Mucosa of rectum (tissue), 2 donors: ENCODE measurements around the gene ARHGEF7.

Source experiments
- H3K27ac ChIP-seq, 2 donors: one replicate each; pipeline ENCODE4 v1.7.0; 2013; ENCODE audit warnings: inconsistent platforms in 2 of 2, low read depth in 2 of 2, low read length in 2 of 2
- H3K27me3 ChIP-seq, 2 donors: one replicate each; pipeline ENCODE4 v1.7.0; 2013; ENCODE audit warnings: low read length in 2 of 2; ENCODE audit not compliant: control insufficient read depth in 2 of 2, insufficient read depth in 2 of 2
- H3K36me3 ChIP-seq, 2 donors: one replicate each; pipeline ENCODE4 v1.7.0; 2013; ENCODE audit warnings: low read length in 2 of 2; ENCODE audit not compliant: control insufficient read depth in 2 of 2, insufficient read depth in 2 of 2
- H3K4me1 ChIP-seq, 2 donors: one replicate each; pipeline ENCODE4 v1.7.0; 2013; ENCODE audit warnings: low read length in 2 of 2, mild to moderate bottlenecking in 1 of 2; ENCODE audit not compliant: control insufficient read depth in 2 of 2, insufficient read depth in 2 of 2
- H3K4me3 ChIP-seq, 2 donors: one replicate each; pipeline ENCODE4 v1.7.0; 2013; ENCODE audit warnings: low read length in 2 of 2
- H3K9ac ChIP-seq, 2 donors: one replicate each; pipeline ENCODE4 v1.7.0; 2013; ENCODE audit warnings: low read length in 2 of 2, low read depth in 1 of 2, mild to moderate bottlenecking in 1 of 2
- H3K9me3 ChIP-seq, 2 donors: one replicate each; pipeline ENCODE4 v1.7.0; 2013; ENCODE audit warnings: low read length in 2 of 2; ENCODE audit not compliant: control insufficient read depth in 2 of 2
- donor health status: healthy.
- donor health status: Normal muscosa, but diverticular disease.

ARHGEF7 gene

GRCh38 chr13:111145506-111145905 is 30.4 kb downstream of the ARHGEF7 start:
- no peak overlapping the region for H3K9ac ChIP-seq
- no peak overlapping the region for H3K27ac ChIP-seq
- H3K27me3 ChIP-seq = peaks cover 0 to 3% of the 10 kb centered on the region in 2 donors
- no peaks in the 10 kb centered on the region for H3K4me1 ChIP-seq
- no peaks in the 10 kb centered on the region for H3K36me3 ChIP-seq
- no peaks in the 10 kb centered on the region for H3K9me3 ChIP-seq
- H3K4me3 ChIP-seq = no peak overlapping the region

DNA sequence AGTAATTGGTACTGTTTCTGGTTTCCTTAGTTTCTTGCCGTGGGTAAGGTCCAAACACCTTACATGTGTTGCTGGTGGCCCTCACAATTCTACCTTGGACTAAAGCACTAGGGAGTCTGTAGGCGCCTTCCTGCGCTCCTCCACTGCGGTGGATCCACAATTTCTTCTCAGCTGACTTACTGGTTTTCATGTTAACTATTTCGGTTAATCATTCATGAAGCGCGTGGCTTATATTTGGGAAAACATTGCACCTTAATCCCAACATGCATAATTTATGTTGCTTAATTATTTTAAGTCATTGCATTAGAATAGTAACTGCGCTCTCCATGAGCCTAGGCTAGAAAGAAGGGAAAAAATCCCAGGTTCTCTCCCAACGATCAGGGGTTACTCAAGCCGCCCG is 37.7 kb downstream of the ARHGEF7 start:
- Histone ChIP-seq H3K36me3 (peaks cover 0 to 3% of the 10 kb centered on the region in 2 donors), H3K9me3 (no peaks in the 10 kb centered on the region), H3K4me3 (peak overlapping the region; percentile 89 to 95), H3K9ac (peak overlapping the region; percentile 82 to 97), H3K27ac (peak overlapping the region; percentile 97 to 99), H3K27me3 (peaks cover 0 to 3% of the 10 kb centered on the region in 2 donors), H3K4me1 (peaks cover 16 to 21% of the 10 kb centered on the region in 2 donors)

DNA sequence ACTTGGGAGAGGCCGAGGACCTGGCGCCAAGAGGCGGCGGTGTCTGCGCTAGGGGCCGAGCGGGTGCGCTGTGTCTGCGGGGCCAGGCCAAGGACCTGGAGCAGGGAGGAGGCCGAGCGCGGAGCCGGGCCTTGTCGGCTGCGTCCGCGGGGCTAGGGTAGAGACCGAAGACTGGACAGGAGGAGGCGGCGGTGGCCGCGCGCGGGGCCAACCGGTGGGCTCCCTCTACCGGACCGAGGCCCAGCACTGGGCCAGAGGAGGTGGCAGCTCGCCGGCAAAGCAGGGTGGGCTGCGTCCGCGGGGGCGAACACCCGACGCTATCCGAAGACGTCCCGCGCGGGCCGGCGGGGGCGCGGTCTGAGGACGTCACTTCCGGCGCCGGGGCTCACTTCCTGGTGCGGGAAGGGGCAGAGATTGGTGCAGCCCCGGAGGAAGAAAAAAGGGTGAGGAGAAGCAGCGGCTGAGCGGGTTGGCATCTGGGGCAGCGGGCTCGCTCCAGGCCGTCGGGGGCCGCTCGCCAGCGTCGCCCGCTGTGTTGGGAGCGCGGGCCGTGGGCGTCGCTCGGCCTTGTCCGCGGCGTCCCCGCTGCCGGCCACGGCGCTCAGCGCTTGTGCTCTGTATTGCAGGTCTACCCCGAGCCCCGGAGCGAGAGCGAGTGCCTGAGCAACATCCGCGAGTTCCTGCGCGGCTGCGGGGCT is 38.3 kb downstream of the ARHGEF7 start:
- Histone ChIP-seq H3K27me3 (no peaks in the 10 kb centered on the region), H3K27ac (peak overlapping the region; percentile 97 to 99), H3K4me3 (peak overlapping the region; percentile 89 to 95), H3K36me3 (peaks cover 0 to 3% of the 10 kb centered on the region in 2 donors), H3K9ac (peak overlapping the region; percentile 82 to 97), H3K9me3 (no peaks in the 10 kb centered on the region), H3K4me1 (peaks cover 16 to 21% of the 10 kb centered on the region in 2 donors)

DNA sequence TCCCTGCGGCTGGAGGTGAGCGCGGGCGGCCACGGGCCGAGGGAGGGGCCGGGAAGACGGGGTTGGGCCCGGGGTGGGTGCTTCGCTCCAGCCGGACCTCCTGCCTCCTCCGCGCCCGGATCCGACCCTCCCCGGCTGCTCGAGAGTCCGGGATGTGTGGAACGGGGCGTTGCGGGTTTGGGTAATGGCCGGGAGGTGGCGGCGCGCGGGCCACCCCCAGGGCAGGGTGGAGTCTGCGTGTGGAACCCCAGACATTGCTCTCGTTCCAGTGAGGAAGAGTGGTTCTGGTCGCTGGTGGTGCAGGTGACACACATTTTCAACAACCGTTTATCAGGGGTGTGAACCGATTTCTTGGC is 38.8 kb downstream of the ARHGEF7 start:
- H3K9me3 ChIP-seq = no peaks in the 10 kb centered on the region
- peaks cover 2 to 3% of the 10 kb centered on the region in 2 donors for H3K36me3 ChIP-seq
- H3K27me3 ChIP-seq = no peaks in the 10 kb centered on the region
- H3K9ac ChIP-seq = peak overlapping the region; percentile 82 to 97
- H3K4me3 ChIP-seq = peak overlapping the region; percentile 89 to 95
- H3K27ac ChIP-seq = peak overlapping the region; percentile 97 to 99
- peaks cover 16 to 21% of the 10 kb centered on the region in 2 donors for H3K4me1 ChIP-seq

- Histone ChIP-seq H3K27me3 (no peaks in the 10 kb centered on the region), H3K9me3 (no peaks in the 10 kb centered on the region), H3K27ac (no peak overlapping the region), H3K36me3 (peaks cover 3 to 6% of the 10 kb centered on the region in 2 donors), H3K9ac (no peak overlapping the region), H3K4me3 (no peak overlapping the region), H3K4me1 (peaks cover 16 to 21% of the 10 kb centered on the region in 2 donors)
These were observed 41.3 kb downstream of the ARHGEF7 start for GRCh38 chr13:111156421-111156820.

DNA sequence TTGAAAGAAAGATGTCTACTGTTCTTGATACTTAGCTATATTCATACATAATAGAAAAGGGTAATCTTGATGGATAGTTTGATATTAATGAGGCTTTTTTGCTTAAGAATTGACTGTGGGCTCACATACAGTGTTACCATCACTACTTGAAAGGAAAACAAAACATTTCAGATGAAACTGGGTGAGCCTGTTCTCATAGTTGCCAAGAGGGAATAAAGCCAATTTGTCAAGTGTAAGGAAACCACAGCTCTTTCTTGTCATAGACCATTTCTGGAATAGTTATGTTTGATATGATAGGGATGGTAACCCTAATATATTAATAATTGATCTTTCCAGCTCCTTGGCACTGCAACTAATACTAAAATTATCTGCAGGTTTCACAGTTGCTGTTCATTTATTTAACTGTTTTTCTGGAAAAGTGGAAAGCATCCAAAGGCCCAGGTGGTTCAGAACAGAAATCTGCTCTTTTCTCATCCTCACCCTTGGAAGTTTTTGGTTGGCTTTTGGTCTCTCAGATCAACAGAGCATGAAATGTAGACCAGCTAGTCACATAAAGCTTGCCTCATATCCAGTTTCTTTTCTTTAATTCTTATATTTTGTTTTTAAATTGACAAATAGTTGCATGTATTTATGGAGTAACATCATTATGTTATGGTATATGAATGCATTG is 43.2 kb downstream of the ARHGEF7 start:
- Histone ChIP-seq H3K27me3 (no peaks in the 10 kb centered on the region), H3K4me1 (peaks cover 10 to 13% of the 10 kb centered on the region in 2 donors), H3K9ac (no peak overlapping the region), H3K4me3 (no peak overlapping the region), H3K27ac (no peak overlapping the region), H3K9me3 (no peaks in the 10 kb centered on the region), H3K36me3 (peaks cover 3 to 8% of the 10 kb centered on the region in 2 donors)

- H3K9ac ChIP-seq = no peak overlapping the region
- H3K27me3 ChIP-seq = no peaks in the 10 kb centered on the region
- peaks cover 3 to 14% of the 10 kb centered on the region in 2 donors for H3K36me3 ChIP-seq
- H3K9me3 ChIP-seq = no peaks in the 10 kb centered on the region
- no peak overlapping the region for H3K4me3 ChIP-seq
- no peak overlapping the region for H3K27ac ChIP-seq
- peaks cover 5 to 11% of the 10 kb centered on the region in 2 donors for H3K4me1 ChIP-seq
These were observed 44.5 kb downstream of the ARHGEF7 start for GRCh38 chr13:111159362-111160320.

GRCh38 chr13:111160648-111161047 is 45.5 kb downstream of the ARHGEF7 start:
- H3K9me3 ChIP-seq = no peaks in the 10 kb centered on the region
- no peak overlapping the region for H3K27ac ChIP-seq
- H3K4me1 ChIP-seq = peaks cover 0 to 2% of the 10 kb centered on the region in 2 donors
- H3K4me3 ChIP-seq = no peak overlapping the region
- H3K36me3 ChIP-seq = peaks cover 3 to 14% of the 10 kb centered on the region in 2 donors
- H3K9ac ChIP-seq = no peak overlapping the region
- no peaks in the 10 kb centered on the region for H3K27me3 ChIP-seq

- Histone ChIP-seq H3K4me3 (no peak overlapping the region), H3K4me1 (peaks cover 5 to 8% of the 10 kb centered on the region in 2 donors), H3K27me3 (no peaks in the 10 kb centered on the region), H3K27ac (no peak overlapping the region), H3K9me3 (no peaks in the 10 kb centered on the region), H3K36me3 (peaks cover 3 to 14% of the 10 kb centered on the region in 2 donors), H3K9ac (no peak overlapping the region)
These were observed 46.8 kb downstream of the ARHGEF7 start for GRCh38 chr13:111161601-111162600.
